HG03039 (cell line): ENCODE data around the gene TNS1.

ENCODE experiments used
- ATAC-seq: cut with Tn5 transposase; IDR thresholded peaks from one replicate; pipeline ENCODE4 v1.9.1; 2021; ENCODE audit warnings: mild to moderate bottlenecking, moderate library complexity; ENCODE audit not compliant: unreplicated experiment

The TNS1 gene

DNA sequence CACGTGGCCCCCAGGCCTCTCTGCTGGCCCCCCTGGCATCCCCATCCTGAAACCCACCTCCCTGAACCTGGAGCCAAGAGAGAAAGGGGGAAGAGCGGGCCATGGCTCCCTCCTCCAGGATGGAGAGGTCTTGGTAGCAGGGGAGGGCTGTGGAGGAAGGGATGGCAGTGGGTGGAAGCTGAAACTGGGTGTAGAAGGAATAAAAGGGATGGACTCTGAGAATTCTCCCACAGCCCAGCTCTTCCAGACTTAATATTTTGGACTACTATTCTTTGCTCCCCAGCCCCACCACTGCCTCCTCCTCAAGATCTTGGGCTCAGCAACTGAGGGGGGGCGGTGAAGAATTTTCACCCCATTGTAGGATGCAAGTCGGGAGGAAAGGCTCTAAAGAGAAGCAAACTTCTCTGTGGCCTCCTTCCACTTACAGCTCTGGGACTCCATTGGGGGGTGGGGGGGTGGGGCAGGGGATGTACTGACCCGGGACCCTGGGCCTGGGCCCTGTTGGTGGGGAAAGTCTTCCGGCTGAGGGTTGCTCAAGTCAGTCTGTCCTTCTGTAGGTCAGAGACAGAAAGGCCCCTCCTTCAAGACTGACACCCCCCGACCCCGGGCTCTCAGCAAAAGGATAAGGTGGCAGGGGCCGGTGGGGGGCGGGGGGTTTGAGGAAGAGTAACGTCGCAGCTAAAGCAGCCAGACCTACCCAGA is 501 bp downstream of the TNS1 start:
- ATAC-seq, result no peak

DNA sequence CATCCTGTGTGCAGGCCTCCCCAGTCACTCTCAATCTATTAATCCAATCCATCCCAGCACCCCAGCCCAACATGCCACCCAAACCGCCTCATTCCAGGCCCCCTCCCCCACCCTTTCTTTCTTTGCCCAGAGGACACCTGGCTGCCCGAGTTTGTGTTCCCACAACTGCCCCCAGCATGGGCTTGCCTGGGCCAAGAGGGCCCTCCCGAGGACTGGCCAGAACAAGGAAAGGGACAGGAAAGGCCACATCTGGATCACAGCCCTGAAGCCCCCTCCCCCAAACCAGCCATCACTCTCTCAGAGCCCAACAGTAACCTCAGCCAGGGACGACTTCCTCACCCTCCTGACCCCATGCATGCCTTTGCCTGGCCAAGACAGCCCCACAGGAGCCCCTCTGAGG is 1.2 kb downstream of the TNS1 start:
- ATAC-seq, result no peak

GRCh38 chr2:218000136-218000535 is 2.7 kb downstream of the TNS1 start:
- no peak for ATAC-seq

DNA sequence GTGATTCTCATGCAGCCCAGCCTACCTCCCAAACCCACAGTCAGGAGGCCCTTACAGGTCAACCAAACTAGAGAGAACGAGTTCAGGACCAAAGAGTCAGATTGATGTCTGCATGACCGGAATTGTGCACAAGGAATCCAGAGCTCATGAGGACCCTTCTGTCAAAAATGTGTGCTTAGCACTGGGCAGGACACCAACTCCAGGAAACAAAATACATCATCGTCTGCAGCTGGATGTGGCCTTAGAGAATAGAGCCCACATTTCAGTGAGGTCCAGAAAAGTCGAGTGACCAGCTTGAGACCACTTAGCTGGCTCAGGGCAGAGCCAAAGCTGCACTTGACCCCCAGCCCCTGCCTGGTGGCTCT is 3.2 kb downstream of the TNS1 start:
- ATAC-seq, result no peak

GRCh38 chr2:217998926-217999594 is 3.7 kb downstream of the TNS1 start:
- no peak for ATAC-seq

DNA sequence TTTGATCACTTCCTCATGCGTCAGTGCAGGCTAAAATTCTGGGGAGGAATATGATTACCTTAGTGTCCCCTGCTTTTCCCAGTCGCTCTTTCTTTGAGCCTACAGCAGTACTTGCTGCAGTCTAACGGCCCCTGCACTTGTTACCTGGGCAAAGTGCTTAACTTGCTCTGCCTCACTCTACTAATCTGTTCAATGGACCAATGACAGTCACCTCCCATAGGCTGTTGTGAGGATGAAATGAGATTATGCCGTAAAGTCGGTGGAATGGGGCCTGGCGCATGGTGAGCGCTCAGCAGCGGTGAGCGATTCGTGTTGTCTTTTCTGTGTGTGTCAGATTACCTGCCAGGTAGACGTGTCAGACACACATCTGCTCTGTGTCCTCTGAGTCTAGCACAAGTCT is 5.3 kb downstream of the TNS1 start:
- no peak for ATAC-seq

DNA sequence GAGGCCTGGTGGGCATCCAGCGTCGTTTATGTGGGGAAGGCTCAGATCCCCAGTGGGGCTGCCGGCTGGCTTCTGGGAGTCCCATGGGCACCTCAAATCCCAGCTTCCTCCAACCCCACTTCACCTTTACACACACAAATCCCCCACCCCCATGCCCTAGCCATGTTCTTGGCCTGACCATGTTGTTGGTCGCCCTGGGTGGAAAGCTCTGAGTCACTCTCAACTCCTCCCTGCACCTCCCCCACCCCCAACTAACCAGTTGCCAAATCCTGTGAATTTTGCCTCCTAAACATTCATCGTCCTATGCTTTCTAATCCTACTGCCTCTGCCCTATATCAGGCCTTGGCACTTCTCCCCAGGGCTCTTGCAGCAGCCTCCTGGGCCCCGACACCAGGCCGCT is 6.4 kb downstream of the TNS1 start:
- ATAC-seq, result no peak

GRCh38 chr2:217995731-217996231 is 7.0 kb downstream of the TNS1 start:
- no peak for ATAC-seq

DNA sequence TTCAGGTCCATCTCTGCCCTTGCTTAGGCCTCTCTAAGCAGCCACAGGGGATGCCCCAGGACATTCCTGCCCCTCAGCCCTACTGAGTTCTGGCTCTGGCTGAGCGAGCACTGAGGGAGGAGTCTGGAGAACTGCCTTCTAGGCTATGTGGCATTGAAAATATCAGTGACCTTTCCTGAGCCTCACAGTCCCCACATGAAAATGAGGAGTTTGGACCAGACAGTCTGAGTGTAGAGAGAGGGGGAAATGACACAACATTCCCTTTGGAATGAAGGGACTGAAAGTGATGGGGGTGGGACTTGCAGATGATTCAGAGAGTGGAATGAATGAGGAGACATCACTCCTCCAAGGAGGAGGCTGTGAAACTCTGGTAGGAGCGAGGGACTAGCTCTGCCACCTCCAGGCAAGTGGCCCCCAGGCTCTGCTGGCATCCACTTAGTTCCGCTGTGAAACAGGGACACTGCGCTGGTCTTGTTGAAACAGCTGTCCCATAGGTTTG is 8.0 kb downstream of the TNS1 start:
- no peak for ATAC-seq

GRCh38 chr2:217993817-217994463 is 8.9 kb downstream of the TNS1 start:
- ATAC-seq, result no peak

DNA sequence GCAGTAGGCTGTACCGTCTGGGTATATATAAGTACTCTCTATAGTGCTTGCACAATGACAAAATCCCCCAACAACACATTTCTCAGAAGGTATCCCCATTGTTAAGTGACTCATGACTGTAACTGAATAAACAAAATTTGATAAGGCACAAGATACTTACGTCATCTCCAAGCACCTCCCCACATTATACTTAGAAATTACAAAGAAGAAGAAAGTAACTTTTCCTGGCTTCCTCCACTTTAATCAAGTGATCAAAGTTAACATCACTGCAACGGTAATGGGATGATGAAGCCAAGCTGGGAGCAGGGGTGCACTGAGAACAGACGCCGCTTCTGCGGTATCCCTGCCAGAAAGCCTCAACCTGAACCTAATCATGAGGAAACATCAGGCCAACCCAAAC is 9.7 kb downstream of the TNS1 start:
- no peak for ATAC-seq

DNA sequence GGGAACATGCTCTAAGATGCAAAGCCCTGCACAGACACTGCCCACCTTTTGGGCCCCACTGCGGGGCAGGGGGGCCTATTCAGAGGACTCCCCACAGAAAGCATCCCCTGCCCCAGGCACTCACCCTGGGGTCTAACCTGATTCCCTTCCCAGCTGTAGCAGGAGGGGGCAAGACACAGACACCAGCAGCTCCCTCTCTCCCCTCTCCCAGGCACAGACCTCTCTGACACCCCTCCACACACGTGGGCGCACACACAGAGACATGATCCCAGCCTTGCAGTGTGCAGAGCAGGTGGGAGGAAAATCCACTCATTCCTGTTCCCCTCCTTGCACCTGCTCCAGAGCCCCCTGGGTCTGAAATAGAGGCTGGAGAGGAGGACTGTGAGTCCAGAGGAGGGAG is 10.7 kb downstream of the TNS1 start:
- ATAC-seq, result no peak

DNA sequence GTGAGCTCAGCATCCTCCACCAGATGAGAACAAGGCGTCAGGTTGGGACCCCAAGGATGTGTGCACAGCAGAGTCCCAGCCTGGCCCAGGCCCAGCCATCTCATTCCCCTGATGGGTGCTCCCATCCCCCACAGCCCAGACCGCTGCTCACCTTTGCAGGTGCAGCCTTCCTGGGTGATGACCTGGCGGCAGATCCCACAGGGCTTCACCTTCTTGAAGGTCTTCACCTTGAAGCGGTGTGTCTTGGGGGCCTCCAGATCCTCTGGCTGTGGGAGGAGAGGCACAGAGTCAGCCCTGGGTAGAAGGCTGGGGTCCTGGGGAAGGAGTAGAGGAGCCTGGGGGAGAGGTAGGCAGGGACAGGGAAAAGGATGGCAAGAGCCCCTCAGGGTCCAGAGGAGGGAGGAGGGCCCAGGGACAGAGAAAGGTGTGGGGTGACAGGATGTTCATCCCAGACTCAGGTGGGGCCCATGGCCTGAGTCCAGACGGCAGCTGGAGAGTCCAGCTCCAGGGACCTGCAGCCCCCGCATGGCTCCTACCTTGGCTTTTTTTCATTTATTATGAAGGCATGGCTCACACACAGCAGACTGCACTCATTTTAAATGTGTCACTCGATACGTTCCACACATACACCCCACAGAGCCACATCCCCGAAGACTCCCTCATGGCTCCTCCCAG is 11.9 kb downstream of the TNS1 start:
- no peak for ATAC-seq

GRCh38 chr2:217990389-217990788 is 12.4 kb downstream of the TNS1 start:
- no peak for ATAC-seq

- no peak for ATAC-seq
Measured at GRCh38 chr2:217989221-217989948, 13.4 kb downstream of the TNS1 start.

DNA sequence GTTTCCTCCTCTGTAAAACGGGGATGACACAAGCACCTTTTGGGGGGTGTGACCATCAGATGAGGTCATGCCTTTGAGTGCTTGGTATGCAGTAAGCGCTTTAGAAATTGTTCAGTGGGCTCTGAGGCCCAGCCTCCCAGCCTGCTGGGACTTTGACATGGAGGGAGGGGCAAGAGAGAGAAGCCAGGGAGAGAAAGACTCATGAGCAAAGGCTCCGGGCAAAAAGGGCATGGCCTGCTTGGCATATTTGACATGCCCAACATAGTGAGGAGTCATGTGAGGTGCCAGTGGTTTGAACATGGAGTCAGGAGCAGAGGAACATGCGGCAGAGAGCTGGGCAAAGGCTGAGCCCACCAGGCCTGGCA is 14.0 kb downstream of the TNS1 start:
- no peak for ATAC-seq

DNA sequence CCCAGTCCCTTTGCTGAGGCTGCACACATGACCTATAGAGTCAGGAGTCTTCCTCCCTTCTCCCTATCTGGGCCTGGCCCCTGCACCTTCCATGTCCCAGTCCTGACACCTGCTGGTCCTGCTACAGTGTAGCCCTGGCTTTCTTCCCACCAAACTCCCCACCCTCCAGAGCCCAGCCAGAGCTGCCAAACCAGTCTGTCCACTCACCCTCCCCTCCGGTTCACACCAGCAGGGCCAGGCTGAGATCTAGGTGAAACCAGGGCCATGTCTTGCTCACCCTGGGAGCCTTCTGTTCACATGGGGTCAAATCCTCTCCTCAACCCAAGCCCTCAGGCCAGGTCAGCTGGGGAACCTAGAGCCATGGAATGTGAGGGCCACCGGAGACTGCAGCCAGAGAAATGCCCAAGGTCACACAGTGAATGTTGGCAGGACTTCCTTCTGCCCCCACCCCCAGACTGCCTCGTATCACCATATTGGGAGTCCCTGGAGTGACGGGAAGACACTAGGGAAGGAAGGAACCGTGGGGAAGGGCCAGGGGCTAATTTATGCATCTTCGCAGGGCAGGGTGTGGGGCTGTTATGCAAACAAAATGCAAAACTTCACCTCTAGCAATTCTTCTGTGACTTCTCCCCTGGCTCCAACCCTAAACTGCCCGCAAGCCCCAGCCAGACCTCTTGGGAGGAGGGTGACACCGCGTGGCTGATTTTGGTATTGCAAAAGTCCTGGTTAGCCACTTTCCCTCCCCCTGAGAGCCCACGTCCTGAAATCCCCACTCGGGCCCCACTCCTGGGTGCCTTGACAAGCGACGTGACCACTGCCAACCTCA is 14.6 kb downstream of the TNS1 start:
- ATAC-seq, result no peak

GRCh38 chr2:217987391-217987790 is 15.4 kb downstream of the TNS1 start:
- no peak for ATAC-seq

DNA sequence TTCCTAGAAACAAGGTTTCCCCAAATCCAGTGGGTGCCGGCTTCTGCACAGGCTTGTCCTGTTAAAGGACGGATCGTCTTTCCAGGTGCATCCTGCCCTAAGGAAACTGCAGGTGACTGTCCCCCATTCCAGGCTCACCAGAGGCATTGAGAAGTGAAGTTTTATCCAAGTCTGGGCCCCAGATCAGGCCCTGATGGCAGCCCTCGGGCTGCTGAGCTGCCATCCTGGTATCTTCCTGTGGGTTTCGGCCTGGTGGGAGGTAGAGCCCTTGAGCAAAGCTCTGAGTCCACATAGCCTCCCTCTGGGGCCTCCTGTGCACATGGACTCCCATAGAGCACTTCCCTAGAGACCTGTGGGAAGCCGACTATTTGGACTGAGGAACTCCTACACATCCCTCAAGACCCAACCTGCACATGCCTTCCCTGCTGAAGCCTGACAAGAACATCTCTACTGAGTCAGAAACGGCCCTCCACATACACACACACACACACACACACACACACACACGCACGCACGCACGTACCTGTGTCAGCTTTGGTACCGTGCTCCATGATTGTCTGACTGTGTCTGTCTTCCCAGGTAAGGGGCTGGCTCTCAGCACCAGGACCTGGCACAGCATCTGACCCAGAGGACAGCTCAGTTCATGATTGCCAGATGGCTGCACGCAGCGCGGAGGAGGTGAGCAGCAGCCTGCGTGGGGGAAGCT is 16.4 kb downstream of the TNS1 start:
- ATAC-seq, result no peak
